Colonic mucosa (tissue), 4 donors: Measurements from ENCODE around the gene F8. TPM values are rescaled to one million over a fixed set of nuclear protein-coding genes. Genes with fewer than 3 reads are reported as not detected.

ENCODE experiments used
- DNase-seq: peaks from one replicate; pipeline ENCODE4 v3.0.0-alpha.2; 2020
- H3K27ac ChIP-seq: fragments of 200-600 bp; one replicate; pipeline ENCODE4 v1.8.0; 2021
- H3K27me3 ChIP-seq: fragments of 200-600 bp; one replicate; pipeline ENCODE4 v1.8.0; 2021
- H3K36me3 ChIP-seq: fragments of 200-600 bp; one replicate; pipeline ENCODE4 v1.8.0; 2021
- H3K4me1 ChIP-seq: fragments of 200-600 bp; one replicate; pipeline ENCODE4 v1.8.0; 2021; ENCODE audit warnings: mild to moderate bottlenecking
- H3K4me3 ChIP-seq: fragments of 200-600 bp; one replicate; pipeline ENCODE4 v1.8.0; 2021
- H3K9ac ChIP-seq, 2 donors: one replicate each; pipeline ENCODE4 v1.7.0; 2013; ENCODE audit warnings: control low read depth in 2 of 2, low read depth in 2 of 2, low read length in 2 of 2
- H3K9me3 ChIP-seq: fragments of 200-600 bp; one replicate; pipeline ENCODE4 v1.8.0; 2021
- intact Hi-C: fragments of 100-400 bp; cut with DNase I; formaldehyde crosslinking; loops from one replicate; pipeline ENCODE4 v1.14.1; 2022
- total RNA-seq, 2 donors: library from RNA; stranded (reverse); fragmentation: NEBNext Ultra II Directional in 1 of 2; extraction: Animal tissue kit (Norgen Biotek cat#: 25700) in 1 of 2; gene quantifications; one replicate each; pipeline ENCODE4 v1.2.1, GENCODE V29; 2021
- TF ChIP-seq, protein P1 (sequence below): fragments of 200-600 bp; IDR thresholded peaks from one replicate; pipeline ENCODE4 v1.8.0; 2022; ENCODE audit warnings: antibody characterized with exemption, mild to moderate bottlenecking
- donor health status: healthy.
- donor health status: DM: no; HTN: no; CAD: no.
- donor health status: DM: no; HTN: no; CAD: no.

The F8 gene
- total RNA-seq, 2 donors from 2014 or later, result 2.3 to 3.5 TPM

DNA sequence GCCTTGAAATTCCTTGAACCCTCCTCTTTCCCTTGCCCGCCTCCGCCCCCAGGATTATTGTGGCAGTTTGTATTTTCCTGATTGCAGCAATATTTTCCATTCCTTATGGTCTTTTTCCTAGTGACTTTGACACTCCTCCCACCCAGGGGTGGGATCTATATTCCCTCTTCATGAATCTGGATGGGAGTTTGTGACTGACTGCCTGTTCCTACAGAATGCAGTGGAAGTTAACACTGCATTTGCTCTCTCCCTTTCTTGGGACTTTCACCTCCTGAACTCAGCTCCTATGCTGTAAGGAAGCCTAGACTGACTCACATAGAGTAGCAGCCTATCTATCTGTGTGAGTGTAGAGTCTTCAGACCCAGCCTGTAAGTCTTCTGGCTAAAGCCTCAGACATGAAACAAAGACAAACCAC, 6.4 kb upstream of the F8 start:
- H3K9me3 ChIP-seq, result no peaks in the 10 kb centered on the region
- H3K4me1 ChIP-seq, result peaks cover 4% of the 10 kb centered on the region
- peaks cover 6% of the 10 kb centered on the region for H3K36me3 ChIP-seq
- no peak overlapping the region for H3K27ac ChIP-seq
- TF ChIP-seq, protein P1, sequence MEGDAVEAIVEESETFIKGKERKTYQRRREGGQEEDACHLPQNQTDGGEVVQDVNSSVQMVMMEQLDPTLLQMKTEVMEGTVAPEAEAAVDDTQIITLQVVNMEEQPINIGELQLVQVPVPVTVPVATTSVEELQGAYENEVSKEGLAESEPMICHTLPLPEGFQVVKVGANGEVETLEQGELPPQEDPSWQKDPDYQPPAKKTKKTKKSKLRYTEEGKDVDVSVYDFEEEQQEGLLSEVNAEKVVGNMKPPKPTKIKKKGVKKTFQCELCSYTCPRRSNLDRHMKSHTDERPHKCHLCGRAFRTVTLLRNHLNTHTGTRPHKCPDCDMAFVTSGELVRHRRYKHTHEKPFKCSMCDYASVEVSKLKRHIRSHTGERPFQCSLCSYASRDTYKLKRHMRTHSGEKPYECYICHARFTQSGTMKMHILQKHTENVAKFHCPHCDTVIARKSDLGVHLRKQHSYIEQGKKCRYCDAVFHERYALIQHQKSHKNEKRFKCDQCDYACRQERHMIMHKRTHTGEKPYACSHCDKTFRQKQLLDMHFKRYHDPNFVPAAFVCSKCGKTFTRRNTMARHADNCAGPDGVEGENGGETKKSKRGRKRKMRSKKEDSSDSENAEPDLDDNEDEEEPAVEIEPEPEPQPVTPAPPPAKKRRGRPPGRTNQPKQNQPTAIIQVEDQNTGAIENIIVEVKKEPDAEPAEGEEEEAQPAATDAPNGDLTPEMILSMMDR, result no peak
- H3K4me3 ChIP-seq, result no peak overlapping the region
- H3K27me3 ChIP-seq, result no peaks in the 10 kb centered on the region
- intact Hi-C loops, result no loop called here
- H3K9ac ChIP-seq, result no peak overlapping the region
- DNase-seq, result peak; percentile 23

DNA sequence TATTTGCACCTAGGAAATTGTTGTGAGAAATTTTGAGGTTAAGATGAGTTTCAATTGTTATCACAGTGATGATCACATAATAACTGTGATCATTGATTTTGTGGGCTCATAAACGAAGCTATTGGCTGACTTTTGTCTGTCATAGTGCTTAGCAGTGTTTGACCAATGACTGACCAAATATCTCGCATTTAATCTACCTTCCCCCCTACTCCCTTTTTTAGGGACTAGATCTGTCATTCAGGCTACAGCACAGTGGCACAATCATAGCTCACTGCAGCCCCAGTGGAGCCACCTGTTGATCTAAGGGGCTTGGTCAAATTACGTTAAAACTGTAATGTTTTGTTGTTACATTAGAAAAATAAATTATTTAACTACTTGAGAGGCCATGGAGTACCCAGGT, 5.6 kb upstream of the F8 start:
- no peaks in the 10 kb centered on the region for H3K36me3 ChIP-seq
- H3K4me1 ChIP-seq, result peaks cover 4% of the 10 kb centered on the region
- H3K27ac ChIP-seq, result peak overlapping the region; percentile 96
- intact Hi-C loops, result no loop called here
- H3K9ac ChIP-seq, result peak overlapping the region in 1 of 2 donors; percentile 65
- peak overlapping the region; percentile 43 for H3K4me3 ChIP-seq
- no peaks in the 10 kb centered on the region for H3K27me3 ChIP-seq
- no peak for DNase-seq
- TF ChIP-seq, protein P1, result no peak
- no peaks in the 10 kb centered on the region for H3K9me3 ChIP-seq

DNA sequence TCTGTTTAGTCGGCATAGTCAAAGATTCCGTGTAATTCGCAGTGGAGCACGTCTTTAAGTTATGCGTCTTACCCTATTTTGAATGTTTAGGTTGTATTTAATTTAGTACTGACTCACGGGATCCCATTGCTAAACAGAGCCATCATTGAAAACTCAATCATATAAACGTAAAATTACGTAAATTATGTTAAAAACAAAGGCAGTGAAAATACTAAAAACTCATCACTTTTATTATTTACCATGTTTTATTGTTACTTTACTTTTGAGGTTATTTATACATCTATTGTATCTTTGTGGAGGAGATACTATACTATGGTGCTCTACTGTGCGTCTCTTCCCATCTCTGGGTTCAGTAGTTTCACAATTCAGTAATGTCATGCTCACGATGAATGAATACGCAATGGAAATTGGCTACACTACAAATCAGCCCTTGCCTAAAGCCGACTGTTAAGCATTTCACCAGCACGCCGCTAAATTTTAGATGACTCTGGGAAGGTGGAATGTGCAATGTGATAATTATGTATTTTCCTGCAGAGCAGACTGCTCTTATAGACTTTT, 5.1 kb upstream of the F8 start:
- no peaks in the 10 kb centered on the region for H3K27me3 ChIP-seq
- peak overlapping the region; percentile 96 for H3K27ac ChIP-seq
- H3K4me1 ChIP-seq, result peaks cover 4% of the 10 kb centered on the region
- intact Hi-C loops, result no loop called here
- DNase-seq, result peak; percentile 29
- peak overlapping the region; percentile 43 for H3K4me3 ChIP-seq
- H3K36me3 ChIP-seq, result no peaks in the 10 kb centered on the region
- TF ChIP-seq, protein P1, result no peak
- H3K9ac ChIP-seq, result peak overlapping the region; percentile 65 to 83
- H3K9me3 ChIP-seq, result no peaks in the 10 kb centered on the region

DNA sequence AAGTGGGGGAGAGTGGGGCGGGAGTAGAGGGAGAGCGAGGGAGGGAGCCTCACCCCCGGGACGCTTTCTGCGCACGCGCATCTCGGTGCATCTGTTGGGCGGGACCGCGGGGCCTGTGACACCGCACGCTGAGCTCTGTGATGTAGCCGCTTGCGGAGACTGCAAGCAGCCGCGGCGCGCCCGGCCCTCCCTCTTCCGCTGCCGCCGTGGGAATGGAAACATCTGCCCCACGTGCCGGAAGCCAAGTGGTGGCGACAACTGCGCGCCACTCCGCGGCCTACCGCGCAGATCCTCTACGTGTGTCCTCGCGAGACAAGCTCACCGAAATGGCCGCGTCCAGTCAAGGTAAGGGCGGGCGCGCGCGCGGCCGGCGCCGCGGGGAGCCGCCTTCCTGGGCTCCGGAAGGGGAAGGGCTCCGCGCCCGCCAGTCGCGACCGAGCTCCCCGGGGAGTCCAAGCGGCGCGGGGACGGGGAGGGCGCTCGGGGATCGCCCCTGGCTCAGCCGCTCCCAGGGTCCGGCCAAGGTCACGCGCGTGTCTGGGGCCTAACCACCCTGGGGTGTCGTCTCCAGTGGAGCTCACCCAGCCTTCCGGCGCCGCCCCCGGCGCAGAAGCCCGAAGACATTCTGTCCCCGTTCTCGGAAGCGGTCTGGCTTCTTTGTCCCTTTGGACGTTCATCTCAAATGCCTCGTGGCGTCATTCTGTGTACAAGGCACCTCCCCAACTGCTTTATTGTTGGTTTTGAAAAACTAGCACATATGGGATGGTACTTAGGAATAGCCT, 4.4 kb upstream of the F8 start, which contains the start of gene FUNDC2:
Gene FUNDC2 (plus strand): TSS at position 118 of the 782 bp plus-strand sequence. CDS start 95 bp downstream, at position 213.
- Histone ChIP-seq H3K9me3 (no peaks in the 10 kb centered on the region), H3K36me3 (no peaks in the 10 kb centered on the region), H3K27ac (peak within 1 kb of the TSS; percentile 96), H3K27me3 (no peaks in the 10 kb centered on the region), H3K4me1 (peaks cover 4% of the 10 kb centered on the region), H3K9ac (peak within 1 kb of the TSS; percentile 65 to 83), H3K4me3 (peak within 1 kb of the TSS; percentile 43)
- intact Hi-C loops, result no loop called here
- TF ChIP-seq, protein P1, result no peak
- peak; percentile 92 for DNase-seq

DNA sequence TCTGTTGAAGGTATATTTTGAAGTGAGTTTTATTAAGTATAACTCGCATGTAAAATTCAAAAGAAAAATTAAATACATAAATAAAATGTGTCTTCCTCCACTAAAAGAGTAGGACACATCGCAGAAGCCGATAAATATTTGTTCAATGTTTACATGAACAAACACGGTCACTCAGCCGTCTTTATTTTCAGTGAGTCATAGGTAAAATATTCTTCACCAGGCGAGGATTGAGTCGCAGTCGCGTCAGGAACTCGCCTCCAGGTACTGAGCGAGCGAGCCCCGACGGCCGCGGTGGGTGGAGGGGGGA, 3.9 kb upstream of the F8 start:
- Histone ChIP-seq H3K27ac (peak overlapping the region; percentile 96), H3K9ac (no peak overlapping the region), H3K9me3 (no peaks in the 10 kb centered on the region), H3K4me1 (peaks cover 4% of the 10 kb centered on the region), H3K27me3 (no peaks in the 10 kb centered on the region), H3K36me3 (no peaks in the 10 kb centered on the region), H3K4me3 (peak overlapping the region; percentile 43)
- intact Hi-C loops, result no loop called here
- DNase-seq, result no peak
- TF ChIP-seq, protein P1, result no peak
